HepG2 (cell line): ENCODE data around the gene TIMM10. TPM values are rescaled to one million over a fixed set of nuclear protein-coding genes. Genes with fewer than 3 reads are reported as not detected.

Experiments
- ATM ChIP-seq: fragments of 450-650 bp; IDR thresholded peaks from 2 replicates; pipeline ENCODE4 v1.7.1; 2017; ENCODE audit warnings: mild to moderate bottlenecking, borderline replicate concordance
- CBFB ChIP-seq: sonication (generic); formaldehyde crosslinking; IDR thresholded peaks from 2 replicates; pipeline ENCODE4 v1.4.0; 2020; ENCODE audit warnings: missing genetic modification reagents
- CEBPB ChIP-seq: IDR thresholded peaks from 2 replicates; pipeline ENCODE4 v1.6.1; 2011; ENCODE audit warnings: low read depth, low read length, improper control_type of control experiment, borderline replicate concordance
- DNMT3B ChIP-seq: conservative IDR thresholded peaks from 2 replicates; pipeline ENCODE4 v1.6.1; 2016; ENCODE audit warnings: missing biosample characterization, control low read depth
- GTF3A ChIP-seq: sonication (generic); formaldehyde crosslinking; conservative IDR thresholded peaks from 2 replicates; pipeline ENCODE4 v1.4.0; 2020; ENCODE audit warnings: mild to moderate bottlenecking, missing genetic modification reagents
- HCFC1 ChIP-seq: fragments of 150-350 bp; IDR thresholded peaks from 2 replicates; pipeline ENCODE4 v1.6.1; 2014; ENCODE audit warnings: low read depth, low read length
- NCOR1 ChIP-seq: fragments of 200-600 bp; sonication (generic); IDR thresholded peaks from 2 replicates; pipeline ENCODE4 v1.7.0; 2017; ENCODE audit warnings: antibody characterized with exemption, low read length, borderline replicate concordance
- NKX3-1 ChIP-seq: sonication (generic); formaldehyde crosslinking; IDR thresholded peaks from 2 replicates; pipeline ENCODE4 v1.5.0; 2020; ENCODE audit warnings: missing genetic modification reagents
- PAF1 ChIP-seq: IDR thresholded peaks from 2 replicates; pipeline ENCODE4 v1.6.1; 2016; ENCODE audit warnings: missing genetic modification reagents, missing compliant biosample characterization
- PAWR ChIP-seq: sonication (generic); formaldehyde crosslinking; IDR thresholded peaks from 2 replicates; pipeline ENCODE4 v1.4.0; 2020; ENCODE audit warnings: missing genetic modification reagents, mild to moderate bottlenecking, borderline replicate concordance
- RFX3 ChIP-seq: IDR thresholded peaks from 2 replicates; pipeline ENCODE4 v1.6.1; 2016; ENCODE audit warnings: missing biosample characterization, missing genetic modification reagents
- SIX1 ChIP-seq: sonication (generic); formaldehyde crosslinking; IDR thresholded peaks from 2 replicates; pipeline ENCODE4 v1.4.0; 2020; ENCODE audit warnings: missing genetic modification reagents, borderline replicate concordance
- SMC3 ChIP-seq: IDR thresholded peaks from 2 replicates; pipeline ENCODE4 v1.6.1; 2011; ENCODE audit warnings: low read length, improper control_type of control experiment
- TBX2 ChIP-seq: sonication (generic); formaldehyde crosslinking; IDR thresholded peaks from 2 replicates; pipeline ENCODE4 v1.5.0; 2020; ENCODE audit warnings: missing genetic modification reagents, mild to moderate bottlenecking, borderline replicate concordance
- TMF1 ChIP-seq: sonication (generic); formaldehyde crosslinking; IDR thresholded peaks from 2 replicates; pipeline ENCODE4 v1.8.1; 2022; ENCODE audit warnings: low read depth, missing genetic modification reagents
- ZNF383 ChIP-seq: sonication (generic); formaldehyde crosslinking; IDR thresholded peaks from 2 replicates; pipeline ENCODE4 v1.4.0; 2020; ENCODE audit warnings: missing genetic modification reagents, mild to moderate bottlenecking, borderline replicate concordance
- ZNF709 ChIP-seq: sonication (generic); formaldehyde crosslinking; IDR thresholded peaks from 2 replicates; pipeline ENCODE4 v1.5.0; 2020; ENCODE audit warnings: mild to moderate bottlenecking, missing genetic modification reagents
- ZNF713 ChIP-seq: sonication (generic); formaldehyde crosslinking; IDR thresholded peaks from 2 replicates; pipeline ENCODE4 v1.4.0; 2020; ENCODE audit warnings: mild to moderate bottlenecking, missing genetic modification reagents
- ZNF772 ChIP-seq: sonication (generic); formaldehyde crosslinking; IDR thresholded peaks from 2 replicates; pipeline ENCODE4 v1.5.0; 2020; ENCODE audit warnings: mild to moderate bottlenecking, missing genetic modification reagents
- ZNF776 ChIP-seq: sonication (generic); formaldehyde crosslinking; IDR thresholded peaks from 2 replicates; pipeline ENCODE4 v1.4.0; 2020; ENCODE audit warnings: mild to moderate bottlenecking, missing genetic modification reagents
- polyA plus RNA-seq, 8 experiments: library from polyadenylated mRNA; depleted of rRNA in 3 of 8; stranded (reverse) in 7 of 8; unstranded in 1 of 8; fragments of >200 nt; fragmentation: Illumina TruSeq in 4 of 8; extraction: Trizol in 4 of 8; gene quantifications; 2 replicates each; pipeline versions ENCODE4 v1.2.1 to v1.2.3, GENCODE V29; 2011 to 2016; ENCODE audit warnings: low read depth in 4 of 8, missing spikeins in 1 of 8, mixed read lengths in 1 of 8; ENCODE audit not compliant: insufficient read depth in 1 of 8
- total RNA-seq, 5 experiments: library from RNA; depleted of rRNA; stranded (reverse); fragments of >200 nt; fragmentation: Illumina TruSeq; extraction: Trizol; gene quantifications; 2 replicates each; pipeline ENCODE4 v1.2.3, GENCODE V29; 2016; ENCODE audit warnings: low read depth in 1 of 5
- TF ChIP-seq, protein P1 (sequence below): sonication (generic); formaldehyde crosslinking; IDR thresholded peaks from 2 replicates; pipeline ENCODE4 v1.4.0; 2020; ENCODE audit warnings: low read depth, missing genetic modification reagents
- TF ChIP-seq, protein P2 (sequence below), 2 experiments: sonication (generic) in 1 of 2; formaldehyde crosslinking in 1 of 2; IDR thresholded peaks; 2 replicates each; pipeline versions ENCODE4 v1.4.0 to v1.6.1; 2018 to 2020; ENCODE audit warnings: missing genetic modification reagents in 2 of 2, borderline replicate concordance in 1 of 2, low read depth in 1 of 2, mild to moderate bottlenecking in 1 of 2, missing biosample characterization in 1 of 2
- TF ChIP-seq, protein P3 (sequence below): fragments of 450-650 bp; IDR thresholded peaks from 2 replicates; pipeline ENCODE4 v1.6.1; 2017; ENCODE audit warnings: mild to moderate bottlenecking

Gene TIMM10
- total and polyA plus RNA-seq, 2 of the 13 experiments (the other 11 are each of a cell fraction or from before 2014, with no cell fraction given): 67.8 to 82.2 TPM

DNA sequence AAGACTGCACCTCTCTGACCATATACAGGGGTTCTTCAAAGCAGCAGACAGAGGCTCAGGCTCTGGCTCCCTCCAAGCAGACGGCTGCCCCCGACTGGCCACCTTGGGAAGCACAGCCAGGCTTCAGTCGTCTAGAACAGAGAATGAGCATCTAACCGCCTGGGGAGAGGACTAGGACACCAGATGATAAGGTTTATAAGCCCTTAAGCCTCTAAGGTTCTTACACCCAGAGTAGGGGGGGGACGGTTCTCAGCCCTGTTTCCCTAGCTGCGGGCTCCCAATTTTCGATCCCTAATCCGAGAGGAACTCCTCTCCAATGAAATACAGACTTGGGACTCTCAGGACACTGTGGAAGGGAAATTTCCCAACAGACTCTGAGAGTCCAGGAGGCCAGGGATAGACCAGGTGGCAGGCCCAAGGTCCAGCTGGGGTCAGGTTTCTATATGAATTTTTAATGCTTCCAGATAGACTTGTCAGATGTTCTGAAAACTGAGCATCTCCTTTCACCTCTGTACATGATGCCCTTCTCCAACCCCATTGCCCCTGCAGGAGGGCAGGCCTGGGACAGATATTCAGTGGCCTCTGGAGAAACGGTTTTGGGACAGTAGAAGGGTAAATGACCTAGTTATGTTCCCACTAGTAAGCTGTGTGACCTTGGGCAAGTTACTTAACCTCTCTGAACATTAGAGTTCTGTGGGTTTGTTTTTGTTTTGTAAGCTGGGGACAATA lies 50.0 kb downstream of the TIMM10 start (continued):
- TF ChIP-seq, protein P1, sequence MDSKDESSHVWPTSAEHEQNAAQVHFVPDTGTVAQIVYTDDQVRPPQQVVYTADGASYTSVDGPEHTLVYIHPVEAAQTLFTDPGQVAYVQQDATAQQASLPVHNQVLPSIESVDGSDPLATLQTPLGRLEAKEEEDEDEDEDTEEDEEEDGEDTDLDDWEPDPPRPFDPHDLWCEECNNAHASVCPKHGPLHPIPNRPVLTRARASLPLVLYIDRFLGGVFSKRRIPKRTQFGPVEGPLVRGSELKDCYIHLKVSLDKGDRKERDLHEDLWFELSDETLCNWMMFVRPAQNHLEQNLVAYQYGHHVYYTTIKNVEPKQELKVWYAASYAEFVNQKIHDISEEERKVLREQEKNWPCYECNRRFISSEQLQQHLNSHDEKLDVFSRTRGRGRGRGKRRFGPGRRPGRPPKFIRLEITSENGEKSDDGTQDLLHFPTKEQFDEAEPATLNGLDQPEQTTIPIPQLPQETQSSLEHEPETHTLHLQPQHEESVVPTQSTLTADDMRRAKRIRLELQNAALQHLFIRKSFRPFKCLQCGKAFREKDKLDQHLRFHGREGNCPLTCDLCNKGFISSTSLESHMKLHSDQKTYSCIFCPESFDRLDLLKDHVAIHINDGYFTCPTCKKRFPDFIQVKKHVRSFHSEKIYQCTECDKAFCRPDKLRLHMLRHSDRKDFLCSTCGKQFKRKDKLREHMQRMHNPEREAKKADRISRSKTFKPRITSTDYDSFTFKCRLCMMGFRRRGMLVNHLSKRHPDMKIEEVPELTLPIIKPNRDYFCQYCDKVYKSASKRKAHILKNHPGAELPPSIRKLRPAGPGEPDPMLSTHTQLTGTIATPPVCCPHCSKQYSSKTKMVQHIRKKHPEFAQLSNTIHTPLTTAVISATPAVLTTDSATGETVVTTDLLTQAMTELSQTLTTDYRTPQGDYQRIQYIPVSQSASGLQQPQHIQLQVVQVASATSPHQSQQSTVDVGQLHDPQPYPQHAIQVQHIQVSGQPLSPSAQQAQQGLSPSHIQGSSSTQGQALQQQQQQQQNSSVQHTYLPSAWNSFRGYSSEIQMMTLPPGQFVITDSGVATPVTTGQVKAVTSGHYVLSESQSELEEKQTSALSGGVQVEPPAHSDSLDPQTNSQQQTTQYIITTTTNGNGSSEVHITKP (CRISPR knock-in tag): no peak
- TF ChIP-seq ZNF713 (CRISPR knock-in tag): no peak
- TF ChIP-seq, protein P2, sequence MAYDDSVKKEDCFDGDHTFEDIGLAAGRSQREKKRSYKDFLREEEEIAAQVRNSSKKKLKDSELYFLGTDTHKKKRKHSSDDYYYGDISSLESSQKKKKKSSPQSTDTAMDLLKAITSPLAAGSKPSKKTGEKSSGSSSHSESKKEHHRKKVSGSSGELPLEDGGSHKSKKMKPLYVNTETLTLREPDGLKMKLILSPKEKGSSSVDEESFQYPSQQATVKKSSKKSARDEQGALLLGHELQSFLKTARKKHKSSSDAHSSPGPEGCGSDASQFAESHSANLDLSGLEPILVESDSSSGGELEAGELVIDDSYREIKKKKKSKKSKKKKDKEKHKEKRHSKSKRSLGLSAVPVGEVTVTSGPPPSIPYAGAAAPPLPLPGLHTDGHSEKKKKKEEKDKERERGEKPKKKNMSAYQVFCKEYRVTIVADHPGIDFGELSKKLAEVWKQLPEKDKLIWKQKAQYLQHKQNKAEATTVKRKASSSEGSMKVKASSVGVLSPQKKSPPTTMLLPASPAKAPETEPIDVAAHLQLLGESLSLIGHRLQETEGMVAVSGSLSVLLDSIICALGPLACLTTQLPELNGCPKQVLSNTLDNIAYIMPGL (CRISPR knock-in tag; IDR thresholded peaks at IDR 0.05; ENCODE audit: borderline replicate concordance in 1 of 2, low read depth in 1 of 2): peak; percentile 27 to 51; a peak in 1 of 4 replicates
- TF ChIP-seq ZNF709: no peak
- TF ChIP-seq, protein P3, sequence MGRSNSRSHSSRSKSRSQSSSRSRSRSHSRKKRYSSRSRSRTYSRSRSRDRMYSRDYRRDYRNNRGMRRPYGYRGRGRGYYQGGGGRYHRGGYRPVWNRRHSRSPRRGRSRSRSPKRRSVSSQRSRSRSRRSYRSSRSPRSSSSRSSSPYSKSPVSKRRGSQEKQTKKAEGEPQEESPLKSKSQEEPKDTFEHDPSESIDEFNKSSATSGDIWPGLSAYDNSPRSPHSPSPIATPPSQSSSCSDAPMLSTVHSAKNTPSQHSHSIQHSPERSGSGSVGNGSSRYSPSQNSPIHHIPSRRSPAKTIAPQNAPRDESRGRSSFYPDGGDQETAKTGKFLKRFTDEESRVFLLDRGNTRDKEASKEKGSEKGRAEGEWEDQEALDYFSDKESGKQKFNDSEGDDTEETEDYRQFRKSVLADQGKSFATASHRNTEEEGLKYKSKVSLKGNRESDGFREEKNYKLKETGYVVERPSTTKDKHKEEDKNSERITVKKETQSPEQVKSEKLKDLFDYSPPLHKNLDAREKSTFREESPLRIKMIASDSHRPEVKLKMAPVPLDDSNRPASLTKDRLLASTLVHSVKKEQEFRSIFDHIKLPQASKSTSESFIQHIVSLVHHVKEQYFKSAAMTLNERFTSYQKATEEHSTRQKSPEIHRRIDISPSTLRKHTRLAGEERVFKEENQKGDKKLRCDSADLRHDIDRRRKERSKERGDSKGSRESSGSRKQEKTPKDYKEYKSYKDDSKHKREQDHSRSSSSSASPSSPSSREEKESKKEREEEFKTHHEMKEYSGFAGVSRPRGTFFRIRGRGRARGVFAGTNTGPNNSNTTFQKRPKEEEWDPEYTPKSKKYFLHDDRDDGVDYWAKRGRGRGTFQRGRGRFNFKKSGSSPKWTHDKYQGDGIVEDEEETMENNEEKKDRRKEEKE: no peak
- no peak for TF ChIP-seq TMF1 (CRISPR knock-in tag)
- TF ChIP-seq NKX3-1: no peak
- TF ChIP-seq ATM: no peak
- TF ChIP-seq GTF3A: no peak
- no peak for TF ChIP-seq CBFB
- 0 out of 2 replicates have a peak, but pooled peaks have one; percentile 48 for TF ChIP-seq CEBPB
- TF ChIP-seq NCOR1: peak; percentile 80
- TF ChIP-seq HCFC1: no peak
- no peak for TF ChIP-seq RFX3 (CRISPR knock-in tag)
- TF ChIP-seq PAWR: no peak
- peak; percentile 50; the same call in 1 of the 2 replicates for TF ChIP-seq SMC3
- no peak for TF ChIP-seq DNMT3B (CRISPR knock-in tag)
- TF ChIP-seq TBX2 (CRISPR knock-in tag): peak; percentile 12; the same call in 1 of the 2 replicates
- TF ChIP-seq SIX1 (CRISPR knock-in tag): peak; percentile 96
- TF ChIP-seq ZNF772: 0 out of 2 replicates have a peak, but pooled peaks have one; percentile 9
- no peak; the same call in none of the 2 replicates for TF ChIP-seq PAF1 (CRISPR knock-in tag)
- TF ChIP-seq ZNF776 (CRISPR knock-in tag): no peak
- TF ChIP-seq ZNF383 (CRISPR knock-in tag): no peak
